HG02588 (cell line): ENCODE measurements around the gene CUEDC2.
A peak's percentile ranks its signal among the peaks of the same experiment; 100 is the strongest.

Experiments
- ATAC-seq: cut with Tn5 transposase; IDR thresholded peaks from one replicate; pipeline ENCODE4 v1.9.1; 2021; ENCODE audit warnings: mild to moderate bottlenecking, moderate library complexity; ENCODE audit not compliant: unreplicated experiment

The CUEDC2 gene

DNA sequence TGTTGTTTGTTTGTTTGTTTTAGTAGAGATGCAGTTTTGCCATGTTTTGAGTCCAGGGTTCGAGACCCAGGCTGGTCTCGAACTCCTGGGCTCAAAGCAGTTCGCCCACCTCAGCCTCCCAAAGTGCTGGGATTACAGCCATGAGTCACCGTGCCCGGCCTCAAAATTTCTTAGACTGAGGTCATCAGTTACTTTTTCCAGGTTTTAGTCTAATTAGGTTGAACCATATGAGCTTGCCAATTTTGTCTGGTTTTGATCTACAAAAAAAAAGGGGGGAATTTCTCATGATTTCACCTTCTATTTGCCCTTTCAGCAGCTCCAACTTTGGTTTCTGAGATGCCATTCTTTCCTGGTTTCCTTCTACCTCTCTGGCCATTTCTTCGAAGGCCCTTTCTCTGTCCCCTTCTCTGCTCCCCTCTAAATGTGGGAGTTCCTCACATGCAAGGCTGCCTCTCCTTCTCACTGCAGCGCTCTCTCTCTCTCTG lies 5.5 kb downstream of the CUEDC2 start:
- ATAC-seq: no peak

- ATAC-seq: no peak
Measured at GRCh38 chr10:102425444-102425843, 6.9 kb downstream of the CUEDC2 start.

GRCh38 chr10:102424916-102425315 lies 7.5 kb downstream of the CUEDC2 start:
- no peak for ATAC-seq

DNA sequence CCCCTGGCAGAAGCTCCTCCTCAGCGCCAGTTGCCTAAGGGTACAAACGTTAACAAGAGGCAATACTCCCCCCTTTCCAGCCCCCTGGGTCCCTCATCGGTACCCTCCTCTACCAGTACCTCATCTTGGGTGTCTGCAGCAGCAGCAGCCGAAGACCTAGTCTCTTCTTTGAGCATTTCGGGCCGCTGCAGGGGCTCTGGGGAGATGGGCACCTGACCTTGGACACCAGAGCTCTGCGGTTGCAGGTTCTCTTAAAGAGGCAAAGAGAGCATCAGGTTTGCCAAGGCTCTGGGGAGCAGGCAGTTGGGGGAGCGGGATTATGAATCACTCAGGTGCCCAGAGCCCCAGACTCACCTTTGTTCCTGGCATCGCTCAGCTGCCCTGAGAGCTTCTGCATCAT lies 8.2 kb downstream of the CUEDC2 start:
- ATAC-seq: no peak

- ATAC-seq: no peak
Measured at GRCh38 chr10:102423372-102423968, 8.9 kb downstream of the CUEDC2 start.

GRCh38 chr10:102422545-102423129 lies 9.7 kb downstream of the CUEDC2 start:
- ATAC-seq: no peak

- ATAC-seq: no peak
Measured at GRCh38 chr10:102421757-102422512, 10.4 kb downstream of the CUEDC2 start.

GRCh38 chr10:102421507-102421756 lies 10.9 kb downstream of the CUEDC2 start:
- ATAC-seq: peak; percentile 1

- peak; percentile 64 for ATAC-seq
Measured at GRCh38 chr10:102420714-102421506, 11.5 kb downstream of the CUEDC2 start, which contains the start of gene FBXL15. TSS of gene FBXL15 (plus strand) at chr10:102420836. CDS start at chr10:102421130, 294 bp downstream.

- no peak for ATAC-seq
Measured at GRCh38 chr10:102420181-102420713, 12.1 kb downstream of the CUEDC2 start.

- no peak for ATAC-seq
Measured at GRCh38 chr10:102419269-102420180, 12.8 kb downstream of the CUEDC2 start.

- no peak for ATAC-seq
Measured at GRCh38 chr10:102418622-102419268, 13.6 kb downstream of the CUEDC2 start, which contains the start of gene PSD. TSS of gene PSD (minus strand) at chr10:102418785. CDS start at chr10:102417038, 1,747 bp downstream.

DNA sequence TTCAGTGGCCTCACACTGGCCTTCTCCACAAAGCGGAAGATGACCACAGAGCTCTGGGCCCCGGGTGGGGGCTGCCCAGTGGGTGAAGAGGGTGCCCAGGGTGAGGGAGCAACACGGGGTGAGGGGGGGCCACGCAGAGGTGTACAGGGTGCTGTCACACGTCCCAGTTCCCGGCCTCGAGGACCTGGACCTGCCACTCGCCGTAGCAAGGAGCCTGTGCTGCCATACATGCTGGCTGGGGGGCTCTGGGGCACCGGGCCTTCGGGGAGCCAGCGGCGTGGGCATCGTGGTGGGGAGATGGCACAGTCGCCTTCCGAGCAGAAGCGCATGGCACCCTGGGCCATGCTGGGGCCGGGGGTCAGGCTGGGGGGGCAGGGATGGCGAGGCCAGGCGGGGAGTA lies 15.7 kb downstream of the CUEDC2 start:
- no peak for ATAC-seq

DNA sequence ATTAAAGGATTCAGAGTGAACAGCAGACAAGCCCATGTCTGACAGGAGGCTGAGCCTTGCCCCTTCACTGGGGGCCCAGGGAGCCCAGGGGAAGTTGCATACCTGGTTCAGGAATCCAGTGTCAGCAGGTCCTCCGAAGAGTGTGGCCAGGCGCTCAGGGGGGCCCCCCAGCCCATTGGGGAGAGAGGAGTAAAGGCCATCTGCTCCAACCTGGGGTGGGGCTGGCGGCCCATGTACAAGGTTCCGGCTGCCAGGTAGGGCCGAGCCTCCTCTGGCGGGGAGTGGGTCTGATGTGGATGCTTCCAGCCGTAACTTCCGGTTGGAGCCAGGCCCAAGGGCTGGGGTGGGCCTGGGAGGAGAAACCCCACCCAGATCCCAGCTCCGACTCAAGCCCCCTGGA lies 16.1 kb downstream of the CUEDC2 start:
- ATAC-seq: no peak

DNA sequence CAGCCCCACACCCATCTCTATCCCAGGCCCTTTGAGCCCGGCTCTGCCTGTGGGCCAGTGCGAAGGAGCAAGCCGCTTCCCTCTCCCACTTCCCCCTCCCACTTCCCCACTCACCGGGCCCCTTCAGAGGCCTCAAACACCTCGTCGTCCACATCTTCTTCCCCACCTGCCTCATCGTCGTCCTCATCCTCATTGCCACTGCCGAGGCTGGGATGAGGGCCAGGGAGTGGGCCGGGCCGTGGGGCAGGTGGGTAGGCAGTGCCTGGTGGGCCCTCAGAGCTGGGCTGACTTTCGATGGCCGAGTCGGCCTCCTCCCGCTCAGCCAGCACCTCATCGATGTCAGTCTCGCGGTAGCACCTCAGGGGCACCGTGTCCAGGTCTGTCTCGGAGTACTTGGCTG lies 17.6 kb downstream of the CUEDC2 start:
- ATAC-seq: no peak

- no peak for ATAC-seq
Measured at GRCh38 chr10:102413806-102414561, 18.4 kb downstream of the CUEDC2 start.

DNA sequence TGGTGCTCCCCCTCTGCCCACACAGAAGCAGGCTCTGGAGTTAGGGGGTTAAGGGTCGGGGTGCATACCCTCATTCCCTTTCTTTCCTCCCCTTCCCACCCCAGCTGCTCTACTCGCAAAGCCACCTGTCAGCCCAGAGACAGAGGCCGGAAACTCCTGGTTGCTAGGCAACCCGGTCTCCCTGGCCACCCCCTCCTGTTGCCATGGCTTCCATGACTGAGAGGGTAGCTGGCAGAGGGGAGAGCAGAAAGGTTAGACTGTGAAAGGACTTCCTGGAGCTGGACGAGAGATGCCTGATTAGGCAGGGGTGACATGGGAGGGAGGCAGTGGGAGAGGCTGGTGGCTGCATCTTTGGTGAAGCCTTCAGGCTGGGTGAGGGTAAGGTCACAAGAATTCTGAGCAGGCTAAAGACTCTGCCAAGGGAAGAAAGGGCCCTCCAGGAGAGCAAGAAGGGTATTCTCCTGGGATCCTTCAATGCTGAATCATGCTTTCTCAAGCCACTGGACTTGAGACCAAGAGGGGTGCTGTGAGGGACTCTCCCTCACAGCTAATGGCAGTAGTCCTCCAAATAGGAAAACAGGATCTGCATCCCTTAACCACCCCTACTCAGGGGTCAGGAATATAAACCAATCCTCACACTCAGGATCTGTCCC lies 19.2 kb downstream of the CUEDC2 start:
- ATAC-seq: no peak

GRCh38 chr10:102412293-102412692 lies 20.1 kb downstream of the CUEDC2 start:
- ATAC-seq: no peak
